DMS153 (cell line): ENCODE data around the gene SEL1L3.

Source experiments
- DNase-seq: peaks from one replicate; lab custom pipeline; 2025; lab: John Stamatoyannopoulos, UW

The SEL1L3 gene

DNA sequence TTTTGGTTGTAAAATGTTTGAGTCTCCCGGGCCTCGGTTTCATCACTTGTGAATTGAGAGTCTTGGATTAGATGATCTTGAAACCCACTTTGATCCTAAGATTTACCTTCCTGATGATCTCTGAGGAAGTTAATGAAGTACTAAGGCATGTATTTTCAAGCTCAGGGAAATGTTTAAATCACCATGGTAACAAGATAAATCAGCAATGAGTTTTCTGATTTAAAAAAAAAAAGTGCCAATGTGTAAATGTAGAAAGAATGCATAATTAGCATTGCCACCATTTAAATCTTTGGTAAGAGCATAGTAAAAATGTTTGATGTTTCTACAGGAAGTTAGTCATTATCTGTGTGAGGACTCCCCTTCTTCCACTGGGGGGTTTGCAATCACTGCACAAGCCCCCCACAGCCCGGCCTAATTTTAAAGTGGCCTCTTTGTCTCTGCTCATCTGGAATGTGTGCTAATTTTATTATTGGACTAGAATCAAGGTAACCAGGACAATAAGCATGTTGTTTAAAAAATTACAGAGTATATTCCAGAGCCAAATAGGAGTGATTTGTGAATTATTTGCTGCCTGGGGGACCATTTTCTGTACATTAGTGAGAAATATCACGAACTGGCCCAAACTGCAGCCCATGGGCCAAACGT, 113.5 kb downstream of the SEL1L3 start:
- DNase-seq: no peak

DNA sequence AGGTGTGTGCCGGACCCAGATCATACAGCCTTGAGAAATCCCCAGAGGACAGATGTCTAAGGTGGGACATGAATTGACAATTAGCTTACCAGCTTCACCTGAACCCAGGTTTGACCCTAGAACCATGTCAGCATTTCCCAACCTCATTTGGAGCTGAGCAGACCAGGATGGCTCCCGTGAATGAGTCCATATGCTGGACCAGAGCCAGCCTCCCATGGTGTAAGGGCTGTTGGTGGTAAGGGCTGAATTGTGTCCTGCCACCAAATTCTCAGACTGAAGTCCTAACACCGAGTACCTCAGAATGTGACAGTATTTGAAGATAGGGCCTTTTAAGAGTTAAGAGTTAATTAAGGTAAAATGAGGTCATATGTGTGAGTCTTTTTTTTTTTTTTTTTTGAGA, 118.8 kb downstream of the SEL1L3 start:
- no peak for DNase-seq

DNA sequence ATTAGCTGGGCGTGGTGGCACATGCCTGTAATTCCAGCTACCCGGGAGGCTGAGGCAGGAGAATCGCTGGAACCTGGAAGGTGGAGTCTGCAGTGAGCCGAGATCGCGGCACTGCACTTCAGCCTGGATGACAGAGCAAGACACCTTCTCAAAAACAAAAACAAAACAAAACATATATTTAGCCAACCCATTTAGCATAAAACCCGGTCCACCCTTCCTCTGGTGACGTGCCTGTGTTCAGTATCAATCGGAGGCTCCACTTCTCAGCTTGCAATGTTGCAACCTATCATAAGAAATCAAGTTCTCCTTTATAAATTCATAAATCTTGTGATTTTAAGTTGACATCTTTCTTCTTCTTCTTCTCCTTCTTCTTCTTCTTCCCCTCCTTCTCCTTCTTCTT, 133.2 kb downstream of the SEL1L3 start:
- DNase-seq: no peak

DNA sequence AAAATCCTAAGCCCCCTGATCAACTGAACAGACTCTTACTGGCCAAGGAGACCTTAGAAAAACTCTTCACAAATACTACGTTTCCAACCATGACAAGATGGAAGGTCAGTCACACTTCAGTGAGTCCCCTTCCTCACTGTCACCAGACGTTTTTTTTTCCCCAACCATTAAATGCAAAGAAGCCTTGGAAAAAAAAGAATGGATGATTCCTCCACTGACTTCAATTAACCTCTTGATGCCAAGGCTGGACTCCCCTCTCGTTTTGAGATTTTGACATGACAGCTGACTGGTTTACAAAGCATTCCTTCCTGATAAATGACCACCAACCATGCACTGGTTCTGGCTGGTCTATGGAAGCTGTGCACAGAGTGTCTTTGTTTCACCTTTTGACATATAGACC, 133.9 kb downstream of the SEL1L3 start:
- no peak for DNase-seq

DNA sequence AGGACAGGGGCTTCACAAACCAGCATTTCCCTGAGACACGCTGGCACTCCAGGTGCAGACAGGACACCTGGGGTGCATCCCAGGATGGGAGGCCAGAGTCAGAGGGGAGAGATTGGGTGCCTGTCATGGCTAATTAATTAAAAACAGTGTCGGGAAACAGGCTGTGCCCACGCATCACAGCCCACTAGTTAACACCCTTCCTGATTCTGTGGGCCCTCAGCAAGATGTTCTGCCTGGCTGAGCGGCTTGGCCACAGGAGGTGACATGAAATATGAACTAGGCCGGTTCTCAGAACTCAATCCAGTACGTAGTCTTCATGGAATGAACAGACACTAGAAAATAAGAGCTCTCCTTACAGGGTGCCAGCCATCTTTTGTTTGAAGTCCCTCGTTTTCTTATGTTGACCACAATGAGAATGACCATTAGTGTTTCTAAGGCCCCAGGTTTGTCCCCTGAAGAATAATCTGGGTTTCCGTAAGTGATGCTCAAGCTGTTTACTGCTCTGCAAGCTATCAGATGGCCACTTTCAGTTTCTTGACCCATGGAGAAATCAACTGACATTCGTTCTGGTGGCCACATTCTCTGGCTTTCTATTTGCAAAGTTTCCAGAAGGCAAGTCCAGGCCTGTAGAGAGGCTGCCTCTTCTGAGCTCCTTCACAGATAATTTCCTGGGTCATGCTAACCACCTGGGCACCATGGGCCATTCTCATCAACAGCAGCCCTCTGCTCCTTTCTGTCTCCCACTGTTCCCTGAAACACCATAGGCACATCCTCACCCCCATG, 134.9 kb downstream of the SEL1L3 start:
- no peak for DNase-seq

DNA sequence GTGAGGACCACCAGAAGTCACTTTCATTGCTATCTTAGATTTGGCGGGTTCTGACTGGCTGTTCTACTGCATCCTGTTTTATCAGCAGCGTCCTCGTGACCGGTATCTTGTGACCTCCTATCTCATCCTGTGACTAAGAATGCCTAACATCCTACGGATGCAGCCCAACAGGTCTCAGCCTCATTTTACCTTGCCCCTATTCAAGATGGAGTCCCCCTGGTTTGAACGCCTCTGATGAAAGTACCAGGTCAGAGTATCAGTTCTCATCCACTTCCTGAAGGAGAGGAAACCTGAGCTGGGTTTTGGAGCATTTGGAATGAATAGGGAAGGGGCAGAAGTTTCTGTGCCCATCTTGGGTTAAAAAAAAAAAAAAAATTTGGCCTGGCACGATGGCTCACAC, 136.9 kb downstream of the SEL1L3 start:
- no peak for DNase-seq

DNA sequence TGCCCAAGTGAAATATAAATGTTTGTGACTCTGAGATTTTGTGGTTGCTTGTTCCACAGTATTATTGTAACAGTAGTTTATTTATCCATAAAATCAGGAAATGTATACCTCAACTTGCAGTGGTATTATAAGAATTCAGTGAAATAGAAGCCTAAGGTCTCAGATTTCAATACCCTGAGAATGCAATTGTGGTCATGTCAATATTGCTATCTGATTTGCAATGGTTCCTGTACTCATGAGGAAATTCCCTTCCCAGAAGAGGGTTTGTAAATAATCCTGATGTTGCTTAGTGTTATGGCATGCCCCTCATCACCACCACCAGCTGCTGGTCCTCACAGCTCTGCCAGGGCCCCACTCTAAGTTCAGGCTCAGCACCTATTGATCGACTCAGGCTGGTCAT, 139.4 kb downstream of the SEL1L3 start:
- no peak for DNase-seq

DNA sequence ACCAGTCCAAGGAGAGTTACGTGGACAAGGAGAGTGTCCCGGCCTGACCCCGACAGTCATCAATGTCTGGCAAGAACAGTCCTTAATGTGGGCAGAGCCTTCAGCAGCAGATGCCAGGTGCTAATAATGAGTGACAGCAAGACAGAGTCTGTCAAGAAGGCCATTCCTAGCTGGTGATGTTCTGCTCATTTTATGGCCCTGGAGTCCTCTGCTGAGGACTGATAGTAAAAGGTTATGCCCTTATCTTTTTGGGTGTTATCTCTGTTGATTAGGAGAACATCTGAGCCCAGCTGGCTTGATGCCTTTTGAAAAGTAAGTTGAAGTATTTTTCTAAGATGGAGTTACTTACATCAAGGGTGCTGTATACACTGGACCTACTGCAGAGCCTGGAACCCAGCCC, 139.8 kb downstream of the SEL1L3 start:
- no peak for DNase-seq

DNA sequence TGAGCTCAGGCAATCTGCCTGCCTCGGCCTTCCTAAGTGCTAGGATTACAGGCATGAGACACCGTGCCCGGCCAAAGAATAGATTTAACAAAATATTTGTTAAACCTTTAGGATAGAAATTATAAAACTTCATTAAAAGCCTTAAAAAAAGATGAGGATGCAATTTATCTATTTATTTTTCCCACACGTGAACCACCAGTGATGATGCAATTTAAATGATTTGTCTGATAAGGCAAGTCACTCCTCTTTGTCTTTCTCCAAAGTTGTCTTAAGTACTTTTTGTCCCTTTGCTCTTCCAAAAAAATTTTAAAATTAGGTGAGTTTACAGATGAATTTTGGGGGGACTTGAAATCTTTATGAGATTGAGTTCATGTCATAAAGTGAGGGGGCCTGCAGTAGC, 149.0 kb downstream of the SEL1L3 start:
- no peak for DNase-seq

DNA sequence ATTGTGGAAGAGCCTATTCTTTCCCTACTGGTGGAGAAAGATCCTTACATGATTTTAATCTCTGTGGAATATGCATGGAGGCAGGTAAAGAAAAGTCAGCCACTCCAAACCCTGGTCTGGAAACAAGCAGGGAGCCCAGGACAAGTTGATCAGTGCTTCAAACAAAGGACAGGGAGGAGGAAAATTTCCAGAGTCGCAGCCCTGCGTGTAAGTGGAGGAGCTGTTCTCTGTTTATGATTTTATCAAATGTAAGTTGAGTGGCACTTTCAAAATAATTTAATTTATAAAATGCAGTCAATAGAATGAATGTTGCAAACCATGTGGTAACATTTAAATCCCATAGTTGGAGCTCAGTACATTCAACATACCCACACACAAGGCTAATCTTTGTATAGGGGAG, 150.2 kb downstream of the SEL1L3 start:
- no peak for DNase-seq

DNA sequence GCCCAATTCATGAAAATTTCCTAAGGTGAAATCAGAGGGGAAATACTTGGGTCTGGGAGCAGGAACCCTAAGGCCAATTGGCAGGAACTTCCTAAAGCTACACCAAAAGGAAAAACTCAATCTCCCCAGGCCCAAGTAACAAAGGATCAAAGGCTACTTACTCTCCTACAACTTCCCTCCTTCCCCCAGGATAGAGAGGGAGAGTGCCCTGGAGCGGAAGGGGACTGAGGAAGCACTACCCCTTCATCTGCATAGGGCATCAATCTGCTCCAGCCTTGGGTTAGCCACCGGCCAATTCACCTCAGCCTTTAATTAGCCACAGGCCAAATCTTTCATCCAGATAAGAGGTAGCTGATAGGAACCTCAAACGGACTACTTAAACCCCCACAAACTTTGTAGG, 152.2 kb downstream of the SEL1L3 start:
- DNase-seq: no peak

DNA sequence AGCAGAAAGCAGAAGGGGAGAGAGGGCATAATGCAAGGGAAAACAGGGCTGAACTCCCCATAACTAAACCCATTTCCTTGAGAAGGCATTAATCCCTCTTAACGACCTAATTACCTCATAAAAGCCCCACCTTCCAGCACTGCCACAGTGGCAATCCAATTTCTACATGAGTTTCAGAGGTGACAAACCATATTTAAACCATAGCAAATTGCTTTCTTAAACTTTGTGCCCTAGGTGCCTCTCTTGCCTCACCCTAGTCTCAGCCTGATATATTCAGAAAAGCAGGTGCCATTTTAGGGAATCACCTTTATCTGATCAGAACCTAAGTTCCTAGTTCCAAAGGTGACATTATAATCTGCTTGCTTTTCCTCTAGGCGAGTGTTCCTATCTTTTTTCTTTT, 158.3 kb downstream of the SEL1L3 start:
- no peak for DNase-seq

DNA sequence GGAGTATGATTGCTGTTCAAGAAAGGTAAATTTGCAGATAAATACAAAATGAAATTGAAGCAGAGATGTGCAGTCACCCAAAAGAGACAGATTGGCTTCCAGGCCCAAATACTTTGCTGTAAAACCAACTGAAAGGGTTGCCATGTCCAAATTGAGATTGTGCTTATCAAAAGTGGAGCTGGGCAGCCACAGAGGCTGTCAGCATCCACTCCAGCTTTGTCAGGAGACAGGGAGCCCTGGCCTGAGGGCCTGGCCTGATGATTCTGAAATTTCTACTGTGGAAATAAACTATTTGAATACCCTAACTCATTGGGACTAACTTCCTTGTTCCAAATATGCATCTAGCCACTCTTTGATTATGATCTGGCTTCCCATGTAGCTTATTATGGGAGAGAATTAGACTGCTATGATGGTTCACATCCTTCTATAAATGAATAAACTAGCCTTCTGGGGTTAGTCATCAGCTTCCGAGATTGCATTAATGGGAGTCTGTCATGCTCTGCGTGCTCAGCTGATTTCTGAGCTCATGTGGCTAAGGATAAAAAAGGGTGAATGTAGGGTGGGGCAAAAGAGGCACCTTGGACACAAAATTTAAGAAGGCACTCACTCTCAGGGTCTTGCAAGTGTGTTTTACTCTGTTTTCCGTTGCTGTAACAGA, 158.9 kb downstream of the SEL1L3 start:
- DNase-seq: no peak

DNA sequence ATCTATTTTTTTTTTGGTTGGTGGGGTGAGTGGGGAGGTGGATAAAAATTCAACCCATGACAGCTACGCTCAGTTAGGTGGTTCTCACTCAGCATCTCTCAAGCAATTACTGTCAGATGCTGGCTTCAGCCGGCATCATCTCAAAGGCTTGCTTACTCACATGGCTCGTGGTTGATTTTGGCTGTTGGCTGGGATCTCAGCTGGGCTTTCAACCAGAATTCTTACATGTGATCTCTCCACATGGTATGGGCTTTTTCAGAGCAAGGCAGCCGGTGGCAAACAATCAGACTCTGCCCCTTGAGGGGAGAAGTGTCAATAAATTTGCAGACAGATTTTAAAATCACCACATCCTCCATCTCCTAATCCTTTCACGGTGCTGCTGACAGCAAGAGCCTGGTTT, 159.9 kb downstream of the SEL1L3 start:
- no peak for DNase-seq

DNA sequence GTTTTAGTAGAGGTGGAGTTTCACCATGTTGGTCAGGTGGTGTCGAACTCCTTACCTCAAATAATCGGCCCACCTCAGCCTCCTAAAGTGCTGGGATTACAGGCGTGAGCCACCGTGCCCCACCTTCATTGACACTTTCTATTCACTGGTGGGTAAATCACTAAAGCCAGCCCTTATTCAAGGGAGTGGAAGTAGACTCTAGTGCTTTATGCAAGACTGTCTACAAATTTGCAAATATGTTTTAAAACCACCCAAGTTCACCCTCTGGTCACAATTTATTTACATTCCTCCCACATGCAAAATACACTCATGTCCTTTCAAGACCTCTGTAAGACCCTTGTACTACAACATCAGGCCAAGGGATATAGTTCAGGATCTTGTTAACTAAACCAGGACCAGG, 162.1 kb downstream of the SEL1L3 start:
- DNase-seq: no peak

DNA sequence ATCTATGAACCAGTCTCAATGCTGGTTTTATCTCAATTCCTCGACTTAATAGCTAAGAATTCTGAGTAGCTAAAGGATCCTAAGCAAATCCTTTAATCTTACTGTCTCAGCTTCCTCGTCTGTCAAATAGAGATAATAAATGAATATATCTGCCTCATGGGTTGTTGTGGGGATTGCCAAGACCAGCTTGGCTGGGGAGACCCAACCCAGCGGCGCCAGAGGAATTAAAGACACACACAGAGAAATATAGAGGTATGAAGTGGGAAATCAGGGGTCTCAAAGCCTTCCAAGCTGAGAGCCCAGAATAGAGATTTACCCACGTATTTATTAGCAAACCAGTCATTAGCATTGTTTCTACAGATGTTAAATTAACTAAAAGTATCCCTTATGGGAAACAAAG, 165.3 kb downstream of the SEL1L3 start:
- no peak for DNase-seq
